Activated CD8-positive, alpha-beta T cell treated with anti-CD3 and anti-CD28 coated beads for 36 hours (primary cell): ENCODE measurements around the gene XRCC2. TPM values are rescaled to one million over a fixed set of nuclear protein-coding genes. Genes with fewer than 3 reads are reported as not detected.
"Not testable (repeated sequence)": the region's sequence is repeated elsewhere in the genome, so short reads cannot be mapped to it uniquely, and the experiment has no call there.

Experiments used
- ATAC-seq: fragments of 200-7000 bp; cut with Tn5 transposase; one replicate; pipeline ENCODE4 v1.10.0; 2021; ENCODE audit warnings: mild to moderate bottlenecking, moderate library complexity
- CTCF ChIA-PET: fragments of 350-600 bp; sonication (Branson Sonifier 250); formaldehyde crosslinking; loops from one replicate; lab custom pipeline; 2021; ENCODE audit warnings: antibody characterized with exemption; lab: Charles Lee
- POLR2A ChIA-PET: fragments of 350-600 bp; sonication (Branson Sonifier 250); formaldehyde crosslinking; loops from one replicate; lab custom pipeline; 2021; ENCODE audit warnings: antibody characterized with exemption; lab: Charles Lee
- DNase-seq: peaks from one replicate; pipeline ENCODE4 v3.0.0-alpha.2; 2020
- H3K27ac Mint-ChIP-seq: one replicate; pipeline ENCODE4 v1.8.0; 2021; ENCODE audit warnings: mild to moderate bottlenecking, mixed read lengths
- H3K27me3 Mint-ChIP-seq: one replicate; pipeline ENCODE4 v1.8.0; 2021; ENCODE audit warnings: mixed read lengths
- H3K36me3 Mint-ChIP-seq: one replicate; pipeline ENCODE4 v1.8.0; 2021; ENCODE audit warnings: low read depth, mixed read lengths
- H3K4me1 Mint-ChIP-seq: one replicate; pipeline ENCODE4 v1.8.0; 2021; ENCODE audit warnings: low read depth, mixed read lengths
- H3K4me3 Mint-ChIP-seq: one replicate; pipeline ENCODE4 v1.8.0; 2021; ENCODE audit warnings: mild to moderate bottlenecking, moderate library complexity, mixed read lengths
- H3K9me3 Mint-ChIP-seq: one replicate; pipeline ENCODE4 v1.8.0; 2021; ENCODE audit warnings: mixed read lengths
- intact Hi-C: fragments of 100-400 bp; cut with micrococcal nuclease; formaldehyde crosslinking; loops from one replicate; pipeline ENCODE4 v1.10.0; 2022
- total RNA-seq, 2 experiments: library from RNA; stranded (reverse); gene quantifications; one replicate each; pipeline ENCODE4 v1.2.3, GENCODE V29; 2021
- TF ChIP-seq, protein P1 (sequence below): fragments of 200-600 bp; IDR thresholded peaks from one replicate; pipeline ENCODE4 v1.8.0; 2022; ENCODE audit warnings: antibody characterized with exemption, mild to moderate bottlenecking

XRCC2 gene
- total RNA-seq, 2 experiments from 2014 or later = 16.6 to 17.2 TPM

- H3K27ac Mint-ChIP-seq = no peak overlapping the region
- no peak for DNase-seq
Measured at GRCh38 chr7:152654971-152655370, 21.0 kb downstream of the XRCC2 start.

DNA sequence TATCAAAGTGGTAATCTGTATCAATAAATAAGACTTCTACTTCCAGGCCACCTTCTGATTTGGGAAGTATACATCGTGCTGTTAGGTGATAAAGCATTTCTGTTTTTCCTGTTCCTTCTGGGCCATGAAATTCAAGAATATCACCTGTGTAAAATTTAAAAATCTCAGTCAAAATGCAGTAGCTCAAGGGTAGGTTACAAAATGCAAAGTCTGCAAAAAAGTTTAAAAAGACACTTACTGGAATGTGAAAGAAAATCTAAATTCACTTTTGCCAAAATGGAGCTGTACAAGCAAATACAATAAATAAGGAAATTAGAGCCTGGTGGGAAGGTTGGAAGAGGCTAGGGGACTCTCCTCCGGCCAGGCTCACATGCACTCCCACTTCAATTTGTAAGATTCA lies 26.7 kb downstream of the XRCC2 start:
- TF ChIP-seq, protein P1, sequence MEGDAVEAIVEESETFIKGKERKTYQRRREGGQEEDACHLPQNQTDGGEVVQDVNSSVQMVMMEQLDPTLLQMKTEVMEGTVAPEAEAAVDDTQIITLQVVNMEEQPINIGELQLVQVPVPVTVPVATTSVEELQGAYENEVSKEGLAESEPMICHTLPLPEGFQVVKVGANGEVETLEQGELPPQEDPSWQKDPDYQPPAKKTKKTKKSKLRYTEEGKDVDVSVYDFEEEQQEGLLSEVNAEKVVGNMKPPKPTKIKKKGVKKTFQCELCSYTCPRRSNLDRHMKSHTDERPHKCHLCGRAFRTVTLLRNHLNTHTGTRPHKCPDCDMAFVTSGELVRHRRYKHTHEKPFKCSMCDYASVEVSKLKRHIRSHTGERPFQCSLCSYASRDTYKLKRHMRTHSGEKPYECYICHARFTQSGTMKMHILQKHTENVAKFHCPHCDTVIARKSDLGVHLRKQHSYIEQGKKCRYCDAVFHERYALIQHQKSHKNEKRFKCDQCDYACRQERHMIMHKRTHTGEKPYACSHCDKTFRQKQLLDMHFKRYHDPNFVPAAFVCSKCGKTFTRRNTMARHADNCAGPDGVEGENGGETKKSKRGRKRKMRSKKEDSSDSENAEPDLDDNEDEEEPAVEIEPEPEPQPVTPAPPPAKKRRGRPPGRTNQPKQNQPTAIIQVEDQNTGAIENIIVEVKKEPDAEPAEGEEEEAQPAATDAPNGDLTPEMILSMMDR = no peak
- ChIA-PET CTCF (no interaction called here), POLR2A (no interaction called here)
- peaks cover 4% of the 10 kb centered on the region for H3K9me3 Mint-ChIP-seq
- DNase-seq = no peak
- ATAC-seq = no peak
- H3K36me3 Mint-ChIP-seq = peaks cover 65% of the 10 kb centered on the region
- no peaks in the 10 kb centered on the region for H3K4me1 Mint-ChIP-seq
- H3K4me3 Mint-ChIP-seq = no peak overlapping the region
- H3K27ac Mint-ChIP-seq = no peak overlapping the region
- intact Hi-C loops = no loop called here
- no peaks in the 10 kb centered on the region for H3K27me3 Mint-ChIP-seq

More at GRCh38 chr7:152654971-152655370, 21.0 kb downstream of the XRCC2 start:
- no peak for ATAC-seq
- ChIA-PET CTCF (no interaction called here), POLR2A (no interaction called here)
- intact Hi-C loops = no loop called here
- TF ChIP-seq, protein P1 = no peak
- H3K27me3 Mint-ChIP-seq = no peaks in the 10 kb centered on the region
- H3K36me3 Mint-ChIP-seq = peaks cover 52% of the 10 kb centered on the region
- no peaks in the 10 kb centered on the region for H3K9me3 Mint-ChIP-seq
- no peaks in the 10 kb centered on the region for H3K4me1 Mint-ChIP-seq
- no peak overlapping the region for H3K4me3 Mint-ChIP-seq

- Mint-ChIP-seq H3K27ac (no peak overlapping the region), H3K27me3 (no peaks in the 10 kb centered on the region), H3K36me3 (peaks cover 57% of the 10 kb centered on the region), H3K4me1 (no peaks in the 10 kb centered on the region), H3K9me3 (peaks cover 7% of the 10 kb centered on the region), H3K4me3 (no peak overlapping the region)
- ChIA-PET CTCF (no interaction called here), POLR2A (no interaction called here)
- intact Hi-C loops = no loop called here
- TF ChIP-seq, protein P1 = no peak
- ATAC-seq (no peak), DNase-seq (no peak)
Measured at GRCh38 chr7:152647009-152647408, 28.9 kb downstream of the XRCC2 start.

DNA sequence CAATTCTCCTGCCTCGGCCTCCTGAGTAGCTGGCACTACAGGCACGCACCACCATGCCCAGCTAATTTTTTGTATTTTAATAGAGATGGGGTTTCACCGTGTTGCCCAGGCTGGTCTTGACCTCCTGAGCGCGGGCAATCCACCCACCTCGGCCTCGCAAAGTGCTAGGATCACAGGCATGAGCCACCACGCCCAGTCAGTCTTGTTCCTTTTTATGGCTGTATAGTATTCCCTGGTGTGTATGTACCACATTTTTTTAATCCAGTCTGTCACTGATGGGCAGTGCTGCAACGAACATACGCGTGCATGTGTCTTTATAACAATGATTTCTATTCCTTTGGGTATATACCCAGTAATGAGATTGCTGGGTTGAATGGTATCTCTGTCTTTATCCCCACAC lies 29.4 kb downstream of the XRCC2 start:
- intact Hi-C loops, CTCF ChIA-PET, ATAC-seq, DNase-seq, POLR2A ChIA-PET, H3K27ac Mint-ChIP-seq, H3K4me3 Mint-ChIP-seq, H3K27me3 Mint-ChIP-seq, H3K4me1 Mint-ChIP-seq, H3K9me3 Mint-ChIP-seq: not testable (repeated sequence)
- peaks cover 54% of the 10 kb centered on the region for H3K36me3 Mint-ChIP-seq

DNA sequence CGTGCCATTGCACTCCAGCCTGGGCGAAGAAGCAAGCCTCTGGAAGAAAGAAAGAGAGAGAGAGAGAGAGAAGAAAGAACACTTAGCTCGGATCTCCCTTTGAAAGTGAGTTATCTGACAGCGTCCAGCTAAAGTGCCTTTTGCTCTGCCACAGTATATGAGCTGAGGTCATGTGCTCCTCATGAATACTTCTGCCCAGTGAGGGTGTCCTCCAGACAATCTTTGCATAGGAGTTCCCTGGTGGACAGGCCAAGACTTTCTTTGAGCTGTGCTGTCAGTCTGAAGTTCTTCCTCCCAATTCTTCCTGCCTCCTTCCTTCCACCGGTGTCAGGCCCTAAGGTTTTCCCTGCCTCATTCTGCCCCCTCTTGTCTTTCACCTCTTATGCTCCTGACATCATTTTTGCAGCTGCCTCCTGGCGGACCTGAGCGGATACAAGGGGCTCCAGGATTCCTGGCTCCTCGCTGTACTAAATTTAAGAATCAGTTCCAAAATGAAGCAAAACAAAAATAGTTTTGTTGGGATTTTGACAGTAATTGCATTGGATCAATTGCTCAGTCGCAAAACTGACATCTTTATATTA lies 31.9 kb downstream of the XRCC2 start:
- Mint-ChIP-seq H3K9me3 (peaks cover 7% of the 10 kb centered on the region), H3K4me3 (no peak overlapping the region), H3K27ac (no peak overlapping the region), H3K4me1 (no peaks in the 10 kb centered on the region), H3K36me3 (peaks cover 40% of the 10 kb centered on the region), H3K27me3 (no peaks in the 10 kb centered on the region)
- ChIA-PET POLR2A (interaction anchor here (0.7 kb wide), 1 partner anchor 454 kb away, joined by 3 read pairs; no protein-coding TSS in a partner anchor), CTCF (interaction anchor here (1.5 kb wide), 1 partner anchor 9 kb away, joined by 3 read pairs; no protein-coding TSS in a partner anchor)
- ATAC-seq (no peak), DNase-seq (no peak)
- intact Hi-C loops = no loop called here
- TF ChIP-seq, protein P1 = no peak
